Common myeloid progenitor, CD34-positive (primary cell): ENCODE measurements around the gene SUFU.

Experiments used
- CTCF ChIA-PET: fragments of 350-600 bp; sonication (Branson Sonifier 250); formaldehyde crosslinking; loops from one replicate; lab custom pipeline; 2021; ENCODE audit warnings: antibody characterized with exemption; lab: Charles Lee
- POLR2A ChIA-PET: fragments of 350-600 bp; sonication (Branson Sonifier 250); formaldehyde crosslinking; loops from one replicate; lab custom pipeline; 2021; ENCODE audit warnings: antibody characterized with exemption; lab: Charles Lee
- DNase-seq, 3 donors: peaks; one replicate each; pipeline versions ENCODE4 v3.0.0 to v3.0.0-alpha.2; 2013
- H3K27ac ChIP-seq, 2 experiments: 1 replicate in 1 of 2; 2 replicates in 1 of 2; pipeline ENCODE4 v1.7.0; 2013; ENCODE audit warnings: inconsistent platforms in 2 of 2, low read length in 2 of 2, mild to moderate bottlenecking in 2 of 2, low read depth in 1 of 2, moderate library complexity in 1 of 2; ENCODE audit not compliant: severe bottlenecking in 2 of 2, insufficient read depth in 1 of 2, poor library complexity in 1 of 2
- H3K27me3 ChIP-seq, 5 experiments: replicated peaks in 2 of 5; 1 replicate in 3 of 5; 2 replicates in 2 of 5; pipeline versions ENCODE4 v1.6.1 to v1.7.0; 2013; ENCODE audit warnings: low read length in 4 of 5, mild to moderate bottlenecking in 2 of 5, moderate library complexity in 2 of 5, inconsistent platforms in 1 of 5; ENCODE audit not compliant: insufficient read depth in 5 of 5, control insufficient read depth in 4 of 5
- H3K36me3 ChIP-seq, 4 experiments: 1 replicate in 2 of 4; 2 replicates in 2 of 4; pipeline versions ENCODE4 v1.6.1 to v1.7.0; 2013; ENCODE audit warnings: low read length in 3 of 4, control low read depth in 1 of 4, mild to moderate bottlenecking in 1 of 4; ENCODE audit not compliant: control insufficient read depth in 4 of 4, insufficient read depth in 4 of 4
- H3K4me1 ChIP-seq, 4 experiments: 1 replicate in 3 of 4; 2 replicates in 1 of 4; pipeline versions ENCODE4 v1.6.1 to v1.7.1; 2013; ENCODE audit warnings: low read length in 3 of 4, mild to moderate bottlenecking in 3 of 4, control low read depth in 1 of 4, inconsistent platforms in 1 of 4, moderate library complexity in 1 of 4; ENCODE audit not compliant: control insufficient read depth in 4 of 4, insufficient read depth in 4 of 4; ENCODE audit errors: control extremely low read depth in 1 of 4
- H3K4me3 ChIP-seq, 7 experiments: 1 replicate in 4 of 7; 2 replicates in 3 of 7; pipeline versions ENCODE4 v1.5.1 to v1.7.0; 2013; ENCODE audit warnings: mild to moderate bottlenecking in 7 of 7, low read length in 6 of 7, moderate library complexity in 6 of 7, inconsistent platforms in 2 of 7, low read depth in 2 of 7, control low read depth in 1 of 7; ENCODE audit not compliant: insufficient read depth in 4 of 7, control insufficient read depth in 1 of 7; ENCODE audit errors: extremely low read depth in 1 of 7
- H3K9me3 ChIP-seq, 5 experiments: 1 replicate in 4 of 5; 2 replicates in 1 of 5; pipeline versions ENCODE4 v1.6.1 to v1.7.1; 2013; ENCODE audit warnings: low read length in 4 of 5, mild to moderate bottlenecking in 2 of 5, inconsistent platforms in 1 of 5, low read depth in 1 of 5, moderate library complexity in 1 of 5; ENCODE audit not compliant: control insufficient read depth in 4 of 5, insufficient read depth in 2 of 5; ENCODE audit errors: control extremely low read depth in 1 of 5
- WGBS: methylation state at CpG from one replicate; pipeline ENCODE4 v1.1.5; 2013; ENCODE audit not compliant: insufficient coverage; 5-methylcytosine and 5-hydroxymethylcytosine counted together

Gene SUFU

DNA sequence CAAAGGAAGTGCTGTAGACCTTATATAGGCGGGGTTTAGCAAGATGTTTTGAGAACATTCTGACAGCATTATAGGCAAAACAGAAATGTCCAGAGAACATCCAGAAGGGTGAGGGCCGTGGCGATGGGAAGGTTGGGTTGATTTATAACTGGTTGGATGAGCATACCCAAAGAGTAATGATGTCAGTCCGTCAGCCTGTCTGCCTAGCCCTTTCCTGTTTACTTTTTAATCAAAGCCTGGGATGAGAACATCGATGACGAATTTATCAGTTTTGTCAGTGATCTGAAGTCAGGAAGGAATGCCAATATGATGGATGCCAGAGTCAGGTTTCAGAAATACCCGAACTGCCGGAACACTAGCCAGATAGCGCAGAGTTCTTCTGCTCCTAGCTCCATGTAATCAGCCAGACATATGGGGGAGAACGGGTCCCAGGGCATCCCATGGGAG, 106.7 kb downstream of the SUFU start:
- Histone ChIP-seq H3K4me1 (peaks cover 2 to 52% (median 44%) of the 10 kb centered on the region in 4 experiments), H3K27me3 (no peaks in the 10 kb centered on the region), H3K9me3 (no peaks in the 10 kb centered on the region), H3K27ac (no peak overlapping the region), H3K4me3 (no peak overlapping the region), H3K36me3 (peaks cover 0 to 5% (median 3%) of the 10 kb centered on the region in 4 experiments)
- DNase-seq, result no peak
- CTCF ChIA-PET, result interaction anchor here (2.0 to 14.6 kb wide), 2 partner anchors 11 to 59 kb away, joined by 7 to 154 read pairs; no protein-coding TSS in a partner anchor
- 96% methylated on average over 10 of the region's 10 CpGs for WGBS
- POLR2A ChIA-PET, result interaction anchor here (1.6 kb wide), 1 partner anchor 9 kb away, joined by 10 read pairs; no protein-coding TSS in a partner anchor

DNA sequence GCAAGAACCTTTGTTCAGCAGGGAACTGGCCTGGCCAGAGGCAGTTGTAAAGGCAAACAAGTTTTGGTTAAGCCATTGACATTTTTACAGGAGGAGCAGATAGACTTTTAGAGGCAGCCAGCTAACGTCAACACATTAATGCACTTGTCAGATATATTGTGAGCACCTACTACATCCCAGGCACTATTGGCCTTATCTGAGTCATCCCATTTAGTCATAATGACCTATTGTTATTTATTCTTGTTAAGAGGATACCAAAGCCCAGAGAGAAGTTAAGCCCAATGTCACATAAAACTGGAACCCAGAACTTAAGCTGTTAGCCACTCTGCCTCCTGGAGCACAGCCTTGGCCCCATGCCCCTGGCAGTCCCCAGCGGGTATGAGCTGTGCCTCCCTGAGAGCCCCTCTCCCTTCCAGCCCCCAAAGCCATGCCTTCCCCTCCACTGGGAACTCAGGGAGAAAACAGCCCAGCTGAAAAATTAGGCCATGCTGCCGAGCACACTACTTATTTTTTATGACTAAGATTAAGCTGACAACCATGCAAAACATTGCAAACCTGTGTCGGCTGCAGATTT, 107.8 kb downstream of the SUFU start:
- Histone ChIP-seq H3K36me3 (peaks cover 0 to 12% (median 3%) of the 10 kb centered on the region in 4 experiments), H3K27me3 (no peaks in the 10 kb centered on the region), H3K4me3 (no peak overlapping the region), H3K9me3 (no peaks in the 10 kb centered on the region), H3K4me1 (peaks cover 2 to 58% (median 49%) of the 10 kb centered on the region in 4 experiments), H3K27ac (peak overlapping the region in 1 of 2 experiments; percentile 91)
- no peak for DNase-seq
- ChIA-PET CTCF (interaction anchor here (0.8 to 14.6 kb wide), 9 partner anchors 12 to 58 kb away, joined by 3 to 154 read pairs (median 4); partner anchors contain the start of gene TRIM8), POLR2A (interaction anchor here (0.6 to 1.6 kb wide), 5 partner anchors 9 to 127 kb away, joined by 3 to 10 read pairs (median 5); partner anchors contain the start of gene TRIM8)
- 80% methylated on average over 2 of the region's 4 CpGs for WGBS

DNA sequence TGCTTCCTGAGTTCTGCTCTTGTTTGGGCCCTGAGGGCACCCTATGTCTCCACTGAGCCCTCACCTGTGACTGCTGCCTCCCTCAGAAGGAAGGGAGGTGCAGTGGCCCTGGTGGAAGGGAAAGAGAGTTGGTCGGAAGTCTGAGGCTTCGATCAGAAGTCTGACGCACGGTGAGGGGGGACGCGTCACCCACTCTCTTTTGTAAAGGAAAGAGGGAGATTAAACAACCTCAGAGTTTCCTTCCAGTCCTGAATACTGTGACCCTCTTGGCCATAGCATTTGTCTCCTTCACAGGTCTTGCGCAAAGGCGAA, 109.1 kb downstream of the SUFU start:
- H3K27ac ChIP-seq, result peak overlapping the region; percentile 87 to 91
- peak; percentile 78 to 84 (median 82) for DNase-seq

DNA sequence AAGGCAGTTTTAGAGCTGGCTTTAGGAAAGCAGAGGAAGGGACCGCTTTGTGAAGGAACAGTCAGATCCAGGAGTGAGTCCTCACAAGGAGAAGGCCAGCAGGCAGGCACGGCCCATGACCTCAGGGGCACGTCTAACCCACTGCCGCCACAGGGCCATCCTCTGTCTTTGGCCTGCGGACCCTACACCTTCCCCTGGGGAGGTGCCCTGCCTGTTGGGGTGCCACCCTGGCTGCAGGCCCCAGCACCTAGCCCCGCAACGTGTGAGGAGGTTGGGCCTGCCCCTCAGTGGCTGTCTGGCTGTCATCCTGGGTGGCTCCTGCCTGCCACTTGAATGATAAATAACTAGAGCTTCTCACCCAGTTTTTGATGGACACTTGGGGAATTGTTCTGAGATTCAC, 109.5 kb downstream of the SUFU start:
- Histone ChIP-seq H3K4me3 (no peak overlapping the region), H3K27me3 (no peaks in the 10 kb centered on the region), H3K27ac (peak overlapping the region; percentile 87 to 91), H3K36me3 (peaks cover 0 to 29% (median 9%) of the 10 kb centered on the region in 4 experiments), H3K9me3 (no peaks in the 10 kb centered on the region), H3K4me1 (peaks cover 2 to 64% (median 51%) of the 10 kb centered on the region in 4 experiments)
- DNase-seq, result no peak
- ChIA-PET POLR2A (interaction anchor here (0.7 to 1.2 kb wide), 2 partner anchors 29 to 32 kb away, joined by 3 read pairs; no protein-coding TSS in a partner anchor), CTCF (interaction anchor here (1.1 to 14.6 kb wide), 7 partner anchors 13 to 57 kb away, joined by 3 to 154 read pairs (median 10); partner anchors contain the start of gene TRIM8)
- WGBS, result 85% methylated on average over 7 of the region's 7 CpGs

More for the DNA sequence above, 109.1 kb downstream of the SUFU start:
- CTCF ChIA-PET, result interaction anchor here (1.1 to 14.6 kb wide), 6 partner anchors 13 to 33 kb away, joined by 4 to 154 read pairs (median 20); partner anchors contain the start of gene TRIM8
- POLR2A ChIA-PET, result interaction anchor here (0.7 to 1.1 kb wide), 3 partner anchors 30 to 32 kb away, joined by 3 to 5 read pairs (median 4); partner anchors contain the start of gene TRIM8
- Histone ChIP-seq H3K4me3 (peak overlapping the region in 1 of 7 experiments; percentile 9), H3K4me1 (peaks cover 2 to 64% (median 51%) of the 10 kb centered on the region in 4 experiments), H3K9me3 (no peaks in the 10 kb centered on the region), H3K36me3 (peaks cover 0 to 25% (median 8%) of the 10 kb centered on the region in 4 experiments), H3K27me3 (no peaks in the 10 kb centered on the region)
- WGBS, result 22% methylated on average over 8 of the region's 8 CpGs

DNA sequence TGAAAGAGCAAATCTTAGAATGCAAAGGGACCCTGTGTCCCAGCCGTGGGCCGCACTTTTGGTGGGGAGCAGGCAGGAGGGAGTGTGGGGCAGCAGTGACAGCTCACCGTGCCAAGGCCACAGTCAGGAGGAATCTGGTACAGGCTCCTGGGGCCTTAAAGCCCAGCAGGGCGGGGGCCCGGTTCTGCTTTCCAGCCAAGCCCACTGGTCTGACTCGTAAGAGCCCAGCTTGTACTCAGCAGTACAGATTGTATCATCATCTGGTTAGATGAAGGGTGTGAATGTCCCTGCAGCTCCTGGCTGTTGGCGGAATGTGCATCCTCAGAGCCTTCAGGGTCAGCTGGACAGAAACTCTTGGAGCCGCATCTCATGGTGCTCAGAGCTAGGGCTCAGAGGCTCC, 110.0 kb downstream of the SUFU start:
- Histone ChIP-seq H3K9me3 (no peaks in the 10 kb centered on the region), H3K27me3 (no peaks in the 10 kb centered on the region), H3K4me3 (no peak overlapping the region), H3K27ac (peak overlapping the region; percentile 87 to 91), H3K4me1 (peaks cover 2 to 64% (median 51%) of the 10 kb centered on the region in 4 experiments), H3K36me3 (peaks cover 2 to 33% (median 10%) of the 10 kb centered on the region in 4 experiments)
- ChIA-PET POLR2A (interaction anchor here (0.7 to 1.2 kb wide), 4 partner anchors 13 to 31 kb away, joined by 3 read pairs; partner anchors contain the start of gene TRIM8), CTCF (interaction anchor here (1.1 to 14.6 kb wide), 7 partner anchors 12 to 56 kb away, joined by 3 to 154 read pairs (median 10); partner anchors contain the start of gene TRIM8)
- no peak for DNase-seq
- 70% methylated on average over 5 of the region's 8 CpGs for WGBS

DNA sequence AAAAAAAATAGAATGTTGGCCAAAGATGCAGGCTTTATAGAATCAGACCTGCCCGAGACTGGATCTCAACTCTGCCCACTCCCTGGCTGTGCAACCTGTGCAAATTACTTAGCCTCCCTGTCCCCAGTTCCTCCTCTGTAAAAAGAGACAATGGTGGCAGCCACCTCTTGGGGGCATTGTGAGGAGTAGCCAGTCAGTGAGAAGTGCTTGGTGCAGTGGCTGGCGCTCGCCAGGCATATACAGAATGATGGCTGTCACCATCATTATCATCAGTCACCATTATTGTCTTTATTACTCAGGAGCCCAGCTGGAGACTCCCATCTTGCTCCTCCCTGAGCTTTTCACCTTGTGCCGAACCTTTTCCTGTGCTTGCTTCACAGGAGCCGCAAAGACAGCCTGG, 111.1 kb downstream of the SUFU start:
- no peak for DNase-seq
- Histone ChIP-seq H3K4me3 (no peak overlapping the region), H3K9me3 (no peaks in the 10 kb centered on the region), H3K27ac (no peak overlapping the region), H3K36me3 (peaks cover 2 to 39% (median 12%) of the 10 kb centered on the region in 4 experiments), H3K4me1 (peaks cover 2 to 68% (median 51%) of the 10 kb centered on the region in 4 experiments), H3K27me3 (no peaks in the 10 kb centered on the region)
- CTCF ChIA-PET, result interaction anchor here (1.3 to 14.6 kb wide), 5 partner anchors 11 to 31 kb away, joined by 3 to 154 read pairs (median 34); partner anchors contain the start of gene TRIM8
- 97% methylated on average over 5 of the region's 5 CpGs for WGBS
- POLR2A ChIA-PET, result interaction anchor here (1.1 kb wide), 1 partner anchor 29 kb away, joined by 3 read pairs; the partner anchor contains the start of gene TRIM8
